WTC11 (cell line): ENCODE data around the gene PLD3. TPM values are rescaled to one million over a fixed set of nuclear protein-coding genes. Genes with fewer than 3 reads are reported as not detected.
A peak's percentile ranks its signal among the peaks of the same experiment; 100 is the strongest.

Source experiments
- CBFB ChIP-seq: sonication (generic); formaldehyde crosslinking; IDR thresholded peaks from 2 replicates; pipeline ENCODE4 v1.8.1; 2022; ENCODE audit warnings: mild to moderate bottlenecking, low read depth, missing genetic modification reagents
- CREB1 ChIP-seq: sonication (generic); formaldehyde crosslinking; IDR thresholded peaks from 2 replicates; pipeline ENCODE4 v1.8.0; 2023; ENCODE audit warnings: mild to moderate bottlenecking, missing genetic modification reagents
- FOXJ3 ChIP-seq: sonication (generic); formaldehyde crosslinking; IDR thresholded peaks from 2 replicates; pipeline ENCODE4 v1.9.0; 2021; ENCODE audit warnings: missing genetic modification reagents, mild to moderate bottlenecking, borderline replicate concordance
- GABPB1 ChIP-seq: sonication (generic); formaldehyde crosslinking; IDR thresholded peaks from 2 replicates; pipeline ENCODE4 v1.8.1; 2023; ENCODE audit warnings: mild to moderate bottlenecking, missing genetic modification reagents
- MYBL2 ChIP-seq: sonication (generic); formaldehyde crosslinking; IDR thresholded peaks from 2 replicates; pipeline ENCODE4 v1.8.1; 2023; ENCODE audit warnings: mild to moderate bottlenecking, moderate library complexity, missing genetic modification reagents
- NR1H2 ChIP-seq: sonication (generic); formaldehyde crosslinking; IDR thresholded peaks from 2 replicates; pipeline ENCODE4 v1.9.0; 2021; ENCODE audit warnings: mild to moderate bottlenecking, moderate library complexity, missing genetic modification reagents
- RORB ChIP-seq: fragments of 250-450 bp; sonication (Bioruptor Pico); IDR thresholded peaks from 2 replicates; pipeline ENCODE4 v1.9.0; 2021; ENCODE audit warnings: mild to moderate bottlenecking
- SMAD3 ChIP-seq: sonication (generic); formaldehyde crosslinking; IDR thresholded peaks from 2 replicates; pipeline ENCODE4 v1.8.0; 2022; ENCODE audit warnings: missing genetic modification reagents, mild to moderate bottlenecking, borderline replicate concordance
- SMAD4 ChIP-seq: sonication (generic); formaldehyde crosslinking; IDR thresholded peaks from 2 replicates; pipeline ENCODE4 v1.8.0; 2022; ENCODE audit warnings: mild to moderate bottlenecking, missing genetic modification reagents
- SOX15 ChIP-seq: fragments of 250-450 bp; sonication (Bioruptor Pico); IDR thresholded peaks from 2 replicates; pipeline ENCODE4 v1.9.0; 2021; ENCODE audit warnings: mild to moderate bottlenecking
- TEAD1 ChIP-seq: sonication (generic); formaldehyde crosslinking; IDR thresholded peaks from 2 replicates; pipeline ENCODE4 v1.8.0; 2022; ENCODE audit warnings: mild to moderate bottlenecking, missing genetic modification reagents
- ZNF121 ChIP-seq: sonication (generic); formaldehyde crosslinking; IDR thresholded peaks from 2 replicates; pipeline ENCODE4 v1.8.0; 2023; ENCODE audit warnings: missing genetic modification reagents
- ZNF263 ChIP-seq: sonication (generic); formaldehyde crosslinking; IDR thresholded peaks from 2 replicates; pipeline ENCODE4 v1.8.1; 2022; ENCODE audit warnings: low read depth, mild to moderate bottlenecking, moderate library complexity, missing genetic modification reagents
- ZNF317 ChIP-seq: sonication (generic); formaldehyde crosslinking; IDR thresholded peaks from 2 replicates; pipeline ENCODE4 v1.8.1; 2023; ENCODE audit warnings: low read depth, mild to moderate bottlenecking, moderate library complexity, missing genetic modification reagents, borderline replicate concordance
- total RNA-seq: library from RNA; stranded (reverse); gene quantifications from 3 replicates; pipeline ENCODE4 v1.2.3, GENCODE V29; 2021
- TF ChIP-seq, protein P1 (sequence below): sonication (generic); formaldehyde crosslinking; IDR thresholded peaks from 2 replicates; pipeline ENCODE4 v1.8.0; 2023; ENCODE audit warnings: mild to moderate bottlenecking, missing genetic modification reagents
- TF ChIP-seq, protein P2 (sequence below): sonication (generic); formaldehyde crosslinking; IDR thresholded peaks from 2 replicates; pipeline ENCODE4 v1.8.1; 2023; ENCODE audit warnings: mild to moderate bottlenecking, missing genetic modification reagents, borderline replicate concordance
- TF ChIP-seq, protein P3 (sequence below): sonication (generic); formaldehyde crosslinking; IDR thresholded peaks from 2 replicates; pipeline ENCODE4 v1.8.0; 2022; ENCODE audit warnings: missing genetic modification reagents
- TF ChIP-seq, protein P4 (sequence below): sonication (generic); formaldehyde crosslinking; conservative IDR thresholded peaks from 2 replicates; pipeline ENCODE4 v1.8.1; 2023; ENCODE audit warnings: mild to moderate bottlenecking, low read depth, missing genetic modification reagents, moderate library complexity
- TF ChIP-seq, protein P5 (sequence below): fragments of 250-450 bp; sonication (Bioruptor Pico); IDR thresholded peaks from 2 replicates; pipeline ENCODE4 v1.9.0; 2021; ENCODE audit warnings: mild to moderate bottlenecking
- TF ChIP-seq, protein P6 (sequence below): sonication (generic); formaldehyde crosslinking; IDR thresholded peaks from 2 replicates; pipeline ENCODE4 v1.8.1; 2023; ENCODE audit warnings: mild to moderate bottlenecking, moderate library complexity, missing genetic modification reagents

Gene PLD3
- total RNA-seq, 1 experiment from 2014 or later: 190 TPM

DNA sequence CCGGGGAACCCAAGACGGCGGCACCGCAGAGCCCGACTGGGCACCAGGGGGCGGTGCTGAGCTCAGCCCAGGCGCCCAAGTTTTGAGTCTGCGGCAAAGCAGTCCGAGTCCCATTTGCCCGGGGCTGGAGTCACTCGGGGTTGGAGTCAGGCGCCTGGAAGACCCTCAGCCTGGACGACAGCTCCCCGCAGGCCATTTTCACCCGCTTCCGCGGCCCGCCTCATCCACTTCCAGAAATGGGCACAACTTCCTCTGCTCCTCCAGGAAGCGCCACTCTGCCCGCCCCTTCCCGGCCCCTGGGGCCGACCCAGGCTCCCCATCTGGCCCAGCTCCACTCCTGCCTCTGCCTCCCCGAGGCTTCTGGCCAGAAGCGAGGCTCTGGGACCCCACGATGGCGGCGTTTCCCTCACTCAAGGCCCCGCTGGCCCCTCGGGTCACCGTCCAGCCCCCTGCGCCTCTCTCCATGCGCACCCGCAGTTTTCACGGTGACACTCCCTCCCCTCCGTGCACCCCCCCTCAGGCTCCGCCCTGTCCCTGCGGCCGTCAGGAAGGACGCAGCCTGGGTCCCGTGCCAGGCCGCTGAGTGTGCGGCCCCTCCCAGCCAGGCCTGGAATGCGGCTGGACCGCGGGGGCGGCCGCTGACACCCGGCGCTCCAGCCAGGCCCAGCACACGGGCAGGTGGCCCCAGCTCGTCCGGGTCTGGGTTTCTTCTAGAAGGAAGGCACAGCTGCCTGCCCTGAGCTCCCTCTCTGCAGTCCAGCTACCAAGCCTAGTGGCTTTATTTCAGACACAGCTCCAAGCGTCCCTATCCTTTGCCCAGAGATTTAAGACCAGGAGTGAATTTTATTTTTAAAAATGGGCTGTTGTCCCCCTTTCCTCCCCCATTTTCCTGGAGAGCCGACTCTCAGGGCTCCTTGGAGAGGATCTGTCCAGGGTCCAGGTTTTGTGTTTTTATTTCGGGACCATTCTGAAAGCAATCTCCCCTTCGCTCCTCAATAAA is 72.6 kb downstream of the PLD3 start (continued):
- TF ChIP-seq, protein P1, sequence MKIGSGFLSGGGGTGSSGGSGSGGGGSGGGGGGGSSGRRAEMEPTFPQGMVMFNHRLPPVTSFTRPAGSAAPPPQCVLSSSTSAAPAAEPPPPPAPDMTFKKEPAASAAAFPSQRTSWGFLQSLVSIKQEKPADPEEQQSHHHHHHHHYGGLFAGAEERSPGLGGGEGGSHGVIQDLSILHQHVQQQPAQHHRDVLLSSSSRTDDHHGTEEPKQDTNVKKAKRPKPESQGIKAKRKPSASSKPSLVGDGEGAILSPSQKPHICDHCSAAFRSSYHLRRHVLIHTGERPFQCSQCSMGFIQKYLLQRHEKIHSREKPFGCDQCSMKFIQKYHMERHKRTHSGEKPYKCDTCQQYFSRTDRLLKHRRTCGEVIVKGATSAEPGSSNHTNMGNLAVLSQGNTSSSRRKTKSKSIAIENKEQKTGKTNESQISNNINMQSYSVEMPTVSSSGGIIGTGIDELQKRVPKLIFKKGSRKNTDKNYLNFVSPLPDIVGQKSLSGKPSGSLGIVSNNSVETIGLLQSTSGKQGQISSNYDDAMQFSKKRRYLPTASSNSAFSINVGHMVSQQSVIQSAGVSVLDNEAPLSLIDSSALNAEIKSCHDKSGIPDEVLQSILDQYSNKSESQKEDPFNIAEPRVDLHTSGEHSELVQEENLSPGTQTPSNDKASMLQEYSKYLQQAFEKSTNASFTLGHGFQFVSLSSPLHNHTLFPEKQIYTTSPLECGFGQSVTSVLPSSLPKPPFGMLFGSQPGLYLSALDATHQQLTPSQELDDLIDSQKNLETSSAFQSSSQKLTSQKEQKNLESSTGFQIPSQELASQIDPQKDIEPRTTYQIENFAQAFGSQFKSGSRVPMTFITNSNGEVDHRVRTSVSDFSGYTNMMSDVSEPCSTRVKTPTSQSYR (CRISPR knock-in tag): no peak
- TF ChIP-seq, protein P2, sequence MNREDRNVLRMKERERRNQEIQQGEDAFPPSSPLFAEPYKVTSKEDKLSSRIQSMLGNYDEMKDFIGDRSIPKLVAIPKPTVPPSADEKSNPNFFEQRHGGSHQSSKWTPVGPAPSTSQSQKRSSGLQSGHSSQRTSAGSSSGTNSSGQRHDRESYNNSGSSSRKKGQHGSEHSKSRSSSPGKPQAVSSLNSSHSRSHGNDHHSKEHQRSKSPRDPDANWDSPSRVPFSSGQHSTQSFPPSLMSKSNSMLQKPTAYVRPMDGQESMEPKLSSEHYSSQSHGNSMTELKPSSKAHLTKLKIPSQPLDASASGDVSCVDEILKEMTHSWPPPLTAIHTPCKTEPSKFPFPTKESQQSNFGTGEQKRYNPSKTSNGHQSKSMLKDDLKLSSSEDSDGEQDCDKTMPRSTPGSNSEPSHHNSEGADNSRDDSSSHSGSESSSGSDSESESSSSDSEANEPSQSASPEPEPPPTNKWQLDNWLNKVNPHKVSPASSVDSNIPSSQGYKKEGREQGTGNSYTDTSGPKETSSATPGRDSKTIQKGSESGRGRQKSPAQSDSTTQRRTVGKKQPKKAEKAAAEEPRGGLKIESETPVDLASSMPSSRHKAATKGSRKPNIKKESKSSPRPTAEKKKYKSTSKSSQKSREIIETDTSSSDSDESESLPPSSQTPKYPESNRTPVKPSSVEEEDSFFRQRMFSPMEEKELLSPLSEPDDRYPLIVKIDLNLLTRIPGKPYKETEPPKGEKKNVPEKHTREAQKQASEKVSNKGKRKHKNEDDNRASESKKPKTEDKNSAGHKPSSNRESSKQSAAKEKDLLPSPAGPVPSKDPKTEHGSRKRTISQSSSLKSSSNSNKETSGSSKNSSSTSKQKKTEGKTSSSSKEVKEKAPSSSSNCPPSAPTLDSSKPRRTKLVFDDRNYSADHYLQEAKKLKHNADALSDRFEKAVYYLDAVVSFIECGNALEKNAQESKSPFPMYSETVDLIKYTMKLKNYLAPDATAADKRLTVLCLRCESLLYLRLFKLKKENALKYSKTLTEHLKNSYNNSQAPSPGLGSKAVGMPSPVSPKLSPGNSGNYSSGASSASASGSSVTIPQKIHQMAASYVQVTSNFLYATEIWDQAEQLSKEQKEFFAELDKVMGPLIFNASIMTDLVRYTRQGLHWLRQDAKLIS (CRISPR knock-in tag): no peak
- TF ChIP-seq, protein P3, sequence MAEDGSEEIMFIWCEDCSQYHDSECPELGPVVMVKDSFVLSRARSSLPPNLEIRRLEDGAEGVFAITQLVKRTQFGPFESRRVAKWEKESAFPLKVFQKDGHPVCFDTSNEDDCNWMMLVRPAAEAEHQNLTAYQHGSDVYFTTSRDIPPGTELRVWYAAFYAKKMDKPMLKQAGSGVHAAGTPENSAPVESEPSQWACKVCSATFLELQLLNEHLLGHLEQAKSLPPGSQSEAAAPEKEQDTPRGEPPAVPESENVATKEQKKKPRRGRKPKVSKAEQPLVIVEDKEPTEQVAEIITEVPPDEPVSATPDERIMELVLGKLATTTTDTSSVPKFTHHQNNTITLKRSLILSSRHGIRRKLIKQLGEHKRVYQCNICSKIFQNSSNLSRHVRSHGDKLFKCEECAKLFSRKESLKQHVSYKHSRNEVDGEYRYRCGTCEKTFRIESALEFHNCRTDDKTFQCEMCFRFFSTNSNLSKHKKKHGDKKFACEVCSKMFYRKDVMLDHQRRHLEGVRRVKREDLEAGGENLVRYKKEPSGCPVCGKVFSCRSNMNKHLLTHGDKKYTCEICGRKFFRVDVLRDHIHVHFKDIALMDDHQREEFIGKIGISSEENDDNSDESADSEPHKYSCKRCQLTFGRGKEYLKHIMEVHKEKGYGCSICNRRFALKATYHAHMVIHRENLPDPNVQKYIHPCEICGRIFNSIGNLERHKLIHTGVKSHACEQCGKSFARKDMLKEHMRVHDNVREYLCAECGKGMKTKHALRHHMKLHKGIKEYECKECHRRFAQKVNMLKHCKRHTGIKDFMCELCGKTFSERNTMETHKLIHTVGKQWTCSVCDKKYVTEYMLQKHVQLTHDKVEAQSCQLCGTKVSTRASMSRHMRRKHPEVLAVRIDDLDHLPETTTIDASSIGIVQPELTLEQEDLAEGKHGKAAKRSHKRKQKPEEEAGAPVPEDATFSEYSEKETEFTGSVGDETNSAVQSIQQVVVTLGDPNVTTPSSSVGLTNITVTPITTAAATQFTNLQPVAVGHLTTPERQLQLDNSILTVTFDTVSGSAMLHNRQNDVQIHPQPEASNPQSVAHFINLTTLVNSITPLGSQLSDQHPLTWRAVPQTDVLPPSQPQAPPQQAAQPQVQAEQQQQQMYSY: no peak; the same call in 1 of the 2 replicates
- TF ChIP-seq, protein P4, sequence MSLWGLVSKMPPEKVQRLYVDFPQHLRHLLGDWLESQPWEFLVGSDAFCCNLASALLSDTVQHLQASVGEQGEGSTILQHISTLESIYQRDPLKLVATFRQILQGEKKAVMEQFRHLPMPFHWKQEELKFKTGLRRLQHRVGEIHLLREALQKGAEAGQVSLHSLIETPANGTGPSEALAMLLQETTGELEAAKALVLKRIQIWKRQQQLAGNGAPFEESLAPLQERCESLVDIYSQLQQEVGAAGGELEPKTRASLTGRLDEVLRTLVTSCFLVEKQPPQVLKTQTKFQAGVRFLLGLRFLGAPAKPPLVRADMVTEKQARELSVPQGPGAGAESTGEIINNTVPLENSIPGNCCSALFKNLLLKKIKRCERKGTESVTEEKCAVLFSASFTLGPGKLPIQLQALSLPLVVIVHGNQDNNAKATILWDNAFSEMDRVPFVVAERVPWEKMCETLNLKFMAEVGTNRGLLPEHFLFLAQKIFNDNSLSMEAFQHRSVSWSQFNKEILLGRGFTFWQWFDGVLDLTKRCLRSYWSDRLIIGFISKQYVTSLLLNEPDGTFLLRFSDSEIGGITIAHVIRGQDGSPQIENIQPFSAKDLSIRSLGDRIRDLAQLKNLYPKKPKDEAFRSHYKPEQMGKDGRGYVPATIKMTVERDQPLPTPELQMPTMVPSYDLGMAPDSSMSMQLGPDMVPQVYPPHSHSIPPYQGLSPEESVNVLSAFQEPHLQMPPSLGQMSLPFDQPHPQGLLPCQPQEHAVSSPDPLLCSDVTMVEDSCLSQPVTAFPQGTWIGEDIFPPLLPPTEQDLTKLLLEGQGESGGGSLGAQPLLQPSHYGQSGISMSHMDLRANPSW (CRISPR knock-in tag): no peak
- TF ChIP-seq NR1H2 (no peak), CBFB (CRISPR knock-in tag) (no peak), FOXJ3 (no peak), ZNF121 (CRISPR knock-in tag) (peak; percentile 66), CREB1 (no peak), SMAD3 (0 out of 2 replicates have a peak, but pooled peaks have one; percentile 40), SMAD4 (CRISPR knock-in tag) (no peak), RORB (no peak), ZNF263 (no peak), SOX15 (CRISPR knock-in tag) (no peak), MYBL2 (CRISPR knock-in tag) (peak; percentile 73; the same call in 1 of the 2 replicates), ZNF317 (CRISPR knock-in tag) (no peak), TEAD1 (CRISPR knock-in tag) (peak; percentile 96; the same call in 1 of the 2 replicates), GABPB1 (CRISPR knock-in tag) (peak; percentile 59)
- TF ChIP-seq, protein P5, sequence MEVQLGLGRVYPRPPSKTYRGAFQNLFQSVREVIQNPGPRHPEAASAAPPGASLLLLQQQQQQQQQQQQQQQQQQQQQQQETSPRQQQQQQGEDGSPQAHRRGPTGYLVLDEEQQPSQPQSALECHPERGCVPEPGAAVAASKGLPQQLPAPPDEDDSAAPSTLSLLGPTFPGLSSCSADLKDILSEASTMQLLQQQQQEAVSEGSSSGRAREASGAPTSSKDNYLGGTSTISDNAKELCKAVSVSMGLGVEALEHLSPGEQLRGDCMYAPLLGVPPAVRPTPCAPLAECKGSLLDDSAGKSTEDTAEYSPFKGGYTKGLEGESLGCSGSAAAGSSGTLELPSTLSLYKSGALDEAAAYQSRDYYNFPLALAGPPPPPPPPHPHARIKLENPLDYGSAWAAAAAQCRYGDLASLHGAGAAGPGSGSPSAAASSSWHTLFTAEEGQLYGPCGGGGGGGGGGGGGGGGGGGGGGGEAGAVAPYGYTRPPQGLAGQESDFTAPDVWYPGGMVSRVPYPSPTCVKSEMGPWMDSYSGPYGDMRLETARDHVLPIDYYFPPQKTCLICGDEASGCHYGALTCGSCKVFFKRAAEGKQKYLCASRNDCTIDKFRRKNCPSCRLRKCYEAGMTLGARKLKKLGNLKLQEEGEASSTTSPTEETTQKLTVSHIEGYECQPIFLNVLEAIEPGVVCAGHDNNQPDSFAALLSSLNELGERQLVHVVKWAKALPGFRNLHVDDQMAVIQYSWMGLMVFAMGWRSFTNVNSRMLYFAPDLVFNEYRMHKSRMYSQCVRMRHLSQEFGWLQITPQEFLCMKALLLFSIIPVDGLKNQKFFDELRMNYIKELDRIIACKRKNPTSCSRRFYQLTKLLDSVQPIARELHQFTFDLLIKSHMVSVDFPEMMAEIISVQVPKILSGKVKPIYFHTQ: no peak
- TF ChIP-seq, protein P6, sequence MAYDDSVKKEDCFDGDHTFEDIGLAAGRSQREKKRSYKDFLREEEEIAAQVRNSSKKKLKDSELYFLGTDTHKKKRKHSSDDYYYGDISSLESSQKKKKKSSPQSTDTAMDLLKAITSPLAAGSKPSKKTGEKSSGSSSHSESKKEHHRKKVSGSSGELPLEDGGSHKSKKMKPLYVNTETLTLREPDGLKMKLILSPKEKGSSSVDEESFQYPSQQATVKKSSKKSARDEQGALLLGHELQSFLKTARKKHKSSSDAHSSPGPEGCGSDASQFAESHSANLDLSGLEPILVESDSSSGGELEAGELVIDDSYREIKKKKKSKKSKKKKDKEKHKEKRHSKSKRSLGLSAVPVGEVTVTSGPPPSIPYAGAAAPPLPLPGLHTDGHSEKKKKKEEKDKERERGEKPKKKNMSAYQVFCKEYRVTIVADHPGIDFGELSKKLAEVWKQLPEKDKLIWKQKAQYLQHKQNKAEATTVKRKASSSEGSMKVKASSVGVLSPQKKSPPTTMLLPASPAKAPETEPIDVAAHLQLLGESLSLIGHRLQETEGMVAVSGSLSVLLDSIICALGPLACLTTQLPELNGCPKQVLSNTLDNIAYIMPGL: peak; percentile 76
